T-helper 1 cell treated with Interleukin-12 subunit alpha and Interleukin-12 subunit beta and Interleukin-4 antibody, amounts not matched to agents 30 μg/mL and 1 μg/mL, for 36 hours (primary cell): ENCODE results near the gene SMG1.
A peak's percentile ranks its signal among the peaks of the same experiment; 100 is the strongest.

Source experiments
- H3K27ac Mint-ChIP-seq: one replicate; pipeline ENCODE4 v1.8.0; 2021; ENCODE audit warnings: mild to moderate bottlenecking, mixed read lengths
- H3K27me3 Mint-ChIP-seq: one replicate; pipeline ENCODE4 v1.8.0; 2021; ENCODE audit warnings: low read depth, mixed read lengths
- H3K36me3 Mint-ChIP-seq: one replicate; pipeline ENCODE4 v1.8.0; 2021; ENCODE audit warnings: low read depth, mixed read lengths
- H3K4me1 Mint-ChIP-seq: one replicate; pipeline ENCODE4 v1.8.0; 2021; ENCODE audit warnings: low read depth, mixed read lengths
- H3K4me3 Mint-ChIP-seq: one replicate; pipeline ENCODE4 v1.8.0; 2021; ENCODE audit warnings: mild to moderate bottlenecking, moderate library complexity, mixed read lengths
- H3K9me3 Mint-ChIP-seq: one replicate; pipeline ENCODE4 v1.8.0; 2021; ENCODE audit warnings: mixed read lengths

SMG1 gene

DNA sequence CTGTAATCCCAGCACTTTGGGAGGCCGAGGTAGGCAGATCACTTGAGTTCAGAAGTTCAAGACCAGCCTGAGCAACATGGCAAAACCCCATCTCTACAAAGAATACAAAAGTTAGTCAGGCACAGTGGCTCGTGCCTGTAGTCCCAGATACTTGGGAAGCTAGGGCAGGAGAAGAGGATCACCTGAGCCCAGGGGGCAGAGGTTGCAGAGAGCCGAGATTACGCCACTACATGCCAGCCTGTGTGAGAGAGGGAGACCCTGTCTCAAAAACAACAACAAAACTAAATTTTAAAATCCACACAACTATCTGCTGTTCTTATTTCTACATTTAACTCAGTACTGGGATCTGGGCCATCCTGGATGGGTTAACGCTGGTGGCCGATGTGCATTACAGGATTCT is 83.6 kb downstream of the SMG1 start:
- H3K4me1 Mint-ChIP-seq = peaks cover 6% of the 10 kb centered on the region
- peaks cover 62% of the 10 kb centered on the region for H3K36me3 Mint-ChIP-seq
- no peaks in the 10 kb centered on the region for H3K9me3 Mint-ChIP-seq
- H3K27ac Mint-ChIP-seq = no peak overlapping the region
- no peak overlapping the region for H3K4me3 Mint-ChIP-seq
- no peaks in the 10 kb centered on the region for H3K27me3 Mint-ChIP-seq

DNA sequence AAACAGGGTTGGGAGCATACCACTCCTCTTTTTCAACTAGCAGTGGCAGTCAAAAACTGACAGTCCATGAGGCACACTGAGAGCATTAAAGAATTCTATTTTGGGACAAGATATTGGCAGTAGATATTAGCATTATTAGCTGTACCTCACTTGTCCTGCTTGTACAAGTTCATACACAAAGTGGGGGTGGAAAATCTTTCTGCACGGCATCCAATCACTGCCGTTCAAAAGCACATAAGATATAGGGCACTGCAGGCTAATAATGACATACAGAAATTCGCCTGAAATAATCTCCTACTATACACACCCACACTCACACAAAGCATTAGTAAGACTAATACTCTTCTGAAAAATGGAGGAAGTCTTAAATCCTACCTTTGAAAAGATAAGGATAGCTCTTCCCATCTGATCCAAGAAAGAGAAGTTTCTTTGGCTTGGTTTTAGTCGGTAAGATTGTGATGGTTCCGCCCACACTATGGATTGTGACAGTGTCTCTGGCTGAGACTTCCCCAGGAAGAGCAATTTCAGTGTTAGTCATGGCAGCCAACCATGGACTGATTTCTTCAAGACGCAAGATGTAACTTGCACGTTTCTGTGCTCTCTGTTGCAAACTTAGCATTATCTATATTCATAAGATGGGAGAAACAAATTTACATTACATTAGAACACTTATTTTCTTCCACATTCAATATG is 84.2 kb downstream of the SMG1 start:
- H3K4me3 Mint-ChIP-seq = no peak overlapping the region
- H3K9me3 Mint-ChIP-seq = no peaks in the 10 kb centered on the region
- H3K27ac Mint-ChIP-seq = no peak overlapping the region
- H3K36me3 Mint-ChIP-seq = peaks cover 63% of the 10 kb centered on the region
- no peaks in the 10 kb centered on the region for H3K27me3 Mint-ChIP-seq
- peaks cover 6% of the 10 kb centered on the region for H3K4me1 Mint-ChIP-seq

DNA sequence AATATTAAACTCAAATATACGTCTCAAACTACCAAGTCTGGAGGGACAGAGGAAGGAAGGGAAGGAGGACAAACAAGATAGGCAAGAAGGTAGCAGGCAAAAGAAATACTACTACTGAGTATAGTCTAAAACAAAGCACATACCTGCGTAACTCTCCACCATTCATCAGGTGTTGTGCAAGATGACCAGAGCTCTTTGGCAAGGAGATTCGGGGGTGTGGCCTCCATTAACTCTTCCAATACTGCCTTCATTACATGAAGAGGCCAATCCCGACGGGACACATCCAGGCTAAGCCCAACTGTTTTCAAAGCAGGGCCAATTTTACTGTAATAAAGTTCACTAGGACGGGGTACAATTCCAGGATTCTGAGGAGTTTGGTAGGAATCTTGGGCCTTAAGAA is 86.7 kb downstream of the SMG1 start:
- Mint-ChIP-seq H3K27me3 (no peaks in the 10 kb centered on the region), H3K4me1 (peaks cover 8% of the 10 kb centered on the region), H3K36me3 (peaks cover 59% of the 10 kb centered on the region), H3K4me3 (no peak overlapping the region), H3K9me3 (no peaks in the 10 kb centered on the region), H3K27ac (no peak overlapping the region)

DNA sequence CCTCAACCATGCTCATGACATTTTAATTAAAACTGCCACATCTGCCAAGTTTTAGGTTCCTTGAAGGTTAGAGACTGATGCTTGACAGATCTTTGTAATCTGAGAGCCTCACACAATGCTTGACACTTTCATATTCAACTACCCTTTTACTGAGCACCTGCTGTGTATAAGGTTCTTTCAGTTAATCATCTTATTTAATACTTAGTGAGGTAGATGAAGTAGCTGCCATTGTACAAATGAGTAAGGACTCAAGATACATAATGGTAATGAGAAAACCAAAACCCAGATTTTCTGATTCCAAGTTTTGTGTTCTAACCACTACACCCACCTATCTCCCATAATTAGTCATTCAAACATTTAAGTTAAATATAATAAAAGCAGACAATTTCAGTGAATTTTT is 89.5 kb downstream of the SMG1 start:
- Mint-ChIP-seq H3K4me1 (peaks cover 3% of the 10 kb centered on the region), H3K27ac (peak overlapping the region; percentile 46), H3K27me3 (no peaks in the 10 kb centered on the region), H3K4me3 (no peak overlapping the region), H3K9me3 (no peaks in the 10 kb centered on the region), H3K36me3 (peaks cover 51% of the 10 kb centered on the region)

DNA sequence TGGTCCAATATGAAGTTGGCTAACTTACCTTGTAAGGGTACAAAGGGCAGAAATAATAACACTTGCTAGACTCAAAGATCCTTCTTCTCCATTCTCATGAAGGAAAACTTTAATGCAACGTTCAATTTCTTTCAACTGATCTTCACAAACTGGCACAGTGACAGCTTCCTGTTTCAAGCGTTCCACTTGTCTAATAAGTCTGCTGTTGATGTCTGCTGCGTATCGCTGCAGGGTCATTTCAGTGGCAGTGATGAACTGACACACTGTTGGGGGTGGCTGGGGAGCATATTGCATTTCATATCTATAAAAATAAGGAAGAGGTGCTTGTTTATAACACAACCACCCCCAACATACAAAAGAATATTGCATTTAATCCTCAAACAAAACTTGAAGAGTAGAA is 91.3 kb downstream of the SMG1 start:
- Mint-ChIP-seq H3K27me3 (no peaks in the 10 kb centered on the region), H3K9me3 (no peaks in the 10 kb centered on the region), H3K36me3 (peaks cover 54% of the 10 kb centered on the region)

DNA sequence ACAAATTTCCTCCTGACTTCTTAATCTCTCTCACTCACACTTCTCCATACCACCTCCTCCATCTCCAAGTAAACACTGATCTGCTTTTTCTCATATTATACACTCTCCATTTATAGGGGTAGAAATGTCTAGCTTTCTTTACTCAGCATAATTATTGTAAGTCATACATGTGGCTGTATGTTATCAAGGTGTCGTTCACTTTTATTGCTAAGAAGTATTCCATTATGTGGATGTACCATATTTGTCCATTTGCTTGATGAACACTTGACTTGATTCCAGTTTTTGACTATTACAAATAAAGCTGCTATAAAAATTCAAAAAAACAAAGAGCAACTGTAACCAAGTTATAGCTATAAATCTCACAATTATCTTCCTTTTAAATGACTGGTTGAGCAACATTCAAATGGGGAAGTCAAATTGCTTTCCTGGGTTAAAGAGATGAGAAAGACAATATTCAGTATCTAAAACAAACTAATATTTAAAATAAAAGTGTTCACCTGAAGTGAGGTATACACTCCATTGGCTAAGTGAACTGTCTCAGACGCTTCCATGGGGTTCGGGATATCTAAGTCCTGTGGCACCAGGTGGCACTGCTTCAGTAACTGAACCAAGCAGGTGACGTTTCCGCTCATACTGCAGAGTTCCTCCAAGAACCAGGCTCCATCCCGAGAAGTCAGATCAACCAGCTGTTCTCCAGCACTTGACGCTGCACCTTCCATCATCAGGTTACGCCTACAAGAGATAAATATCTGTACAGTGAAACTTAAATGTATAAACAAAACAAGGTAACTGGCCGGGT is 92.3 kb downstream of the SMG1 start:
- H3K9me3 Mint-ChIP-seq = no peaks in the 10 kb centered on the region
- H3K36me3 Mint-ChIP-seq = peaks cover 57% of the 10 kb centered on the region
- no peak overlapping the region for H3K27ac Mint-ChIP-seq
- H3K4me3 Mint-ChIP-seq = no peak overlapping the region
- no peaks in the 10 kb centered on the region for H3K27me3 Mint-ChIP-seq
- peaks cover 3% of the 10 kb centered on the region for H3K4me1 Mint-ChIP-seq

More for the DNA sequence above, 91.3 kb downstream of the SMG1 start:
- no peak overlapping the region for H3K4me3 Mint-ChIP-seq
- no peak overlapping the region for H3K27ac Mint-ChIP-seq
- peaks cover 3% of the 10 kb centered on the region for H3K4me1 Mint-ChIP-seq

DNA sequence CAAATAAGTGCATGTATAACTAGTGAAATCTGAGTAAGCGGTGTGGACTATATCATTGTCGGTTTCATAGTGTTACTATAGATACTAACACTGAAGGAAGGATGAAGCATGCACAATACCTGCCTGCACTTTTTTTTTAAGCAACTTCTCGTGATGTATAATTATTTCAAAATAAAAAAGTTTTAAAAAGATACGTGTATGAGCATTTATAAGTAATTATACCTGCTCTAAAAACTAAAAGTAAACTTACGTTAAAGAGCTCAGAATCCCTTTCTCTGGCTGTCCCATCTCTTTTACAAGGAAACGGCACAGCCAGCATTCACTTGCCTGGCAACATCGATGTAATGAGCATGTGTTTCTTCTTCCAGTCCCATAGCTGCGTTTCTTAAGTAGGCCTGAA is 93.6 kb downstream of the SMG1 start:
- Mint-ChIP-seq H3K4me3 (no peak overlapping the region), H3K9me3 (no peaks in the 10 kb centered on the region), H3K27me3 (no peaks in the 10 kb centered on the region), H3K36me3 (peaks cover 58% of the 10 kb centered on the region), H3K27ac (no peak overlapping the region), H3K4me1 (peaks cover 5% of the 10 kb centered on the region)

DNA sequence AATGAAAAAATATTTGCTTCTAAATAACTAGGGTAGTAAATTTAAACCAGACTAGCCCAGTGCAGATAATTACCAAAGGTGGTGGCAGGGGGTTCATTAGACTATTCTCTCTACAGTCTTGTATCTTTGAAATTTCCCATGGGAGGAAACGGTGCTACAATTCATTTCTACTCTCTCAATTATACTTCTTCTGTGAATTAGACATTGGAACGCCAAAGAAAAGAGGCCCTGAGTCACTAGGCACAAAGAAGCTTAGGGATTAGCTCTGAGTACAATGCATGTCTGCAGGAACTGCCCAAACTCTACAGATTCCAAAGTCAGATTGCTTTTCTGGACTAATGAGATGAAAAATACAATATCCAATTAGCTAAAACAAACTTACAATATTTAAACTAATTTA is 94.2 kb downstream of the SMG1 start:
- peaks cover 55% of the 10 kb centered on the region for H3K36me3 Mint-ChIP-seq
- H3K4me1 Mint-ChIP-seq = peaks cover 5% of the 10 kb centered on the region
- H3K9me3 Mint-ChIP-seq = no peaks in the 10 kb centered on the region
- H3K27ac Mint-ChIP-seq = no peak overlapping the region
- H3K4me3 Mint-ChIP-seq = no peak overlapping the region
- no peaks in the 10 kb centered on the region for H3K27me3 Mint-ChIP-seq

DNA sequence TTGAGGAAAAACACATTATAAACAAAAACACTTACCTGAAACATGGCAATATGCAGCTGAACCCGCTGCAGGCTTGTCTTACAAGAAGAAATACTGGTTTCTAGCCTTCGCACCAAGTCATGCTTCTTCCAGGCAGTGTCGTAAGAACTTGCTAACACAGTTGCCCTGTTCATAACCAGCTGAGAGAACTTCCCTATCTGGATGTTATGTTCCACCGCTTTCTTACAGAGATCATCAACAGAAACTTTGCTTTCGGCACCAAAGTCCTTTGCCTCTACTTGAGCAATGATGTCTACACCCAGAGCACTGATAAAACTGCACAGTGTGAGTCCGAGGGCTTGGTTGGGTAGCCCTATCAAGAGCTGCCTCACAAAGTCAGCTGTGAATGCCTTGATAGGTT is 97.0 kb downstream of the SMG1 start:
- peaks cover 42% of the 10 kb centered on the region for H3K36me3 Mint-ChIP-seq
- H3K4me3 Mint-ChIP-seq = no peak overlapping the region

DNA sequence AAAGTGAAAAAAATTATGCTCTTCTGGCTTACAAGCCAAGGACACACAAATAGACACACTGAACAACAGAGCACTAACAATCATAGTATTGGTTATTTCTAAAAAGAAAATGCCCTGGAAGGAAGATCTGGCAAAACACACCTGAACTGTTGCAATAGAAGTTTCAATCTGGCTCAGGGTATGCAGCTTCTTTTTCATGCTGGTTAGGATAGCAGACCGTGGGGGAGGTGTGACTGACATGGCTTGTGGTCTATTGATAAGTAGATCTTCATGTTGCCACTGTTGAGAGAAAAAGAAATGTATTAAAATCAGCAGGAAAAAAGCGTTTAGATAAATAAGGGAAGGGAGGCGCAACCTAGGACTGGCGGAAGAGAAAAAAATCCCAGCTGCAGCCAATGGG is 98.3 kb downstream of the SMG1 start:
- H3K4me1 Mint-ChIP-seq = peaks cover 3% of the 10 kb centered on the region
- no peaks in the 10 kb centered on the region for H3K27me3 Mint-ChIP-seq
- H3K36me3 Mint-ChIP-seq = peaks cover 35% of the 10 kb centered on the region
- H3K9me3 Mint-ChIP-seq = no peaks in the 10 kb centered on the region
- H3K4me3 Mint-ChIP-seq = no peak overlapping the region
- H3K27ac Mint-ChIP-seq = peak overlapping the region; percentile 47

More for the DNA sequence above, 97.0 kb downstream of the SMG1 start:
- no peak overlapping the region for H3K27ac Mint-ChIP-seq
- peaks cover 3% of the 10 kb centered on the region for H3K4me1 Mint-ChIP-seq
- no peaks in the 10 kb centered on the region for H3K27me3 Mint-ChIP-seq
- no peaks in the 10 kb centered on the region for H3K9me3 Mint-ChIP-seq

DNA sequence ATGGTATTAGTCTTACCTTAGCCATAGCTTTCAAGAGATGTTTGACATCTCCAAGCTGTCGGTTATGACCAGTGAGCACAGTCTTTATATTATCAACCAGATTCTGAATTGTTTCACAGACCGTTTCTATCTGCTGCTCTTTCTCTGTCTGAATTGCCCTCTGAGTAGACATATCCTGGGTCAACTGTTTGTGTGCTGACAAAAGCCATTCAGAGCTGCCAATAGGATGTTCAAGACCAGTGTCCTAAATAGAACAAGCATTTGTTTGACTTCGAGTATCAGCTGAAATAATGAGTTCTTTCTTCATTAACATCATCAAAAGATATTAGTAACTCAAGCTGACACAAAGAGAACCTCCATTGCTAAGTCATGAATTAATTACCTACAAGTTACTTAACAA is 109.9 kb downstream of the SMG1 start:
- Mint-ChIP-seq H3K27ac (no peak overlapping the region), H3K4me1 (peaks cover 9% of the 10 kb centered on the region), H3K4me3 (no peak overlapping the region), H3K9me3 (no peaks in the 10 kb centered on the region), H3K36me3 (peaks cover 39% of the 10 kb centered on the region), H3K27me3 (no peaks in the 10 kb centered on the region)

DNA sequence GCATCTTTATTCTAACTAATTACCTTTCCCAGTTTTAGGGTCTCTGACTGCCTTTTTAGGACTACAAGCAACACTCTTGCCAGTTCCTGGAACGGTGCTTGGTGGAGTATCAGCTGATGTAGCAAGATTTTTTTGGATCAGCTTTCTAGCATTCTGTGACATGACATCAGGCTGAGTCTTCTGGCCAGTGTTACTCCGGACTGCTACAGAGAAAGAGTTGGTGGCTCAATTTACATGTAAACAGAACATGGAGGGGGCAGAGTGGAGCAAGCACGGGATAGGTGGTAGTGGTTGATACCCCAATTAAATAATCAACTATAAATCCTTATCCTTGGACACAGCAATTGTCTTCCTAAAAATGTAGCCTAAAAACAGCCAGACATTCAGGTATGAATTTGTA is 114.3 kb downstream of the SMG1 start:
- no peak overlapping the region for H3K27ac Mint-ChIP-seq
- no peaks in the 10 kb centered on the region for H3K27me3 Mint-ChIP-seq
- H3K4me1 Mint-ChIP-seq = no peaks in the 10 kb centered on the region
- no peak overlapping the region for H3K4me3 Mint-ChIP-seq
- H3K9me3 Mint-ChIP-seq = no peaks in the 10 kb centered on the region
- H3K36me3 Mint-ChIP-seq = peaks cover 57% of the 10 kb centered on the region

DNA sequence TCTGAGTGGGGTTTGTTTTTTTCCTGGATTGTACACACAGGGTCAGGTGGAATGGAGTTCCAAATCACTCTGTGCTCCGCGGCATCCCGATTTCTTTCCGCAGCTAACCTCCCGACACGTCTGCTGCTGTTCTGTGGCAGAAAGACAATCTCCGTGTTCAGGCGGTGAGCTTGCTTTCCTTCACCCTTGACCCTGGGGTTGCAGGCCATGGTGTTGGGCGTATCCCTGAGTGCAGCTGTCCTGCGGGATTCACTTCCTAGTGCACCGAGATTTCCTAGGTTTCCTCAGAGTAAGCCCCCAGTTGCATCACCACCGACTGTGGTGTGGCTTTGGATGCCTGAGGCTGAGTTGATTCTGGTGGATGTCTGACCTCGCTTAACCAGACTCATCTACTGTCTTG is 117.0 kb downstream of the SMG1 start:
- H3K9me3 Mint-ChIP-seq = no peaks in the 10 kb centered on the region

DNA sequence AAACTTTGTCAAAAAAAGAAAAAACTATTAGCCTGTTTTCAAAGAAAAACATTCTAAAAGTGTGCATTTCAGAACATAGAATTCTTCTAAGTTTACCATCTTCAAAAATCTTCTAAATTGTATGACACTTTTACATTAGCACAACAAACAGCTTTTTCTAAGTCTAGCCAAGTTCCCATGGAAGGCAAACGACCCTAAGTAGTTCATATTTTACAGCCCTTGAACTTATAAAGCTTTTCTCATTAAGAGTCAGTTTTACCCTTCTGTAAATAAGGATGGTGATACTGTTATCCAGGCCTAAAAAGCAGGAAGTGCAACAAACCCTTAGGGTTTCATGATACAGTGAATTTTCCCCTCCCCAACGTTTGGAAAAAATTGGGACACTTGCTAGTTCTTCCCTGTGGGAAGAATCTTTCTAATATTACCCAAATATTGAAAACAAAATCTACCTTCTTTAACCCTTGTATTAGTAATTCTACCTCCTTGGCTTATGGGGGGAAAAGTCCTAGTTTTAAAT is 120.9 kb downstream of the SMG1 start:
- Mint-ChIP-seq H3K27me3 (no peaks in the 10 kb centered on the region), H3K4me3 (no peak overlapping the region), H3K9me3 (no peaks in the 10 kb centered on the region), H3K36me3 (peaks cover 48% of the 10 kb centered on the region), H3K27ac (peak overlapping the region; percentile 95), H3K4me1 (peaks cover 39% of the 10 kb centered on the region)

More for the DNA sequence above, 117.0 kb downstream of the SMG1 start:
- Mint-ChIP-seq H3K27me3 (no peaks in the 10 kb centered on the region), H3K27ac (no peak overlapping the region), H3K4me3 (no peak overlapping the region), H3K4me1 (peaks cover 20% of the 10 kb centered on the region), H3K36me3 (peaks cover 60% of the 10 kb centered on the region)

DNA sequence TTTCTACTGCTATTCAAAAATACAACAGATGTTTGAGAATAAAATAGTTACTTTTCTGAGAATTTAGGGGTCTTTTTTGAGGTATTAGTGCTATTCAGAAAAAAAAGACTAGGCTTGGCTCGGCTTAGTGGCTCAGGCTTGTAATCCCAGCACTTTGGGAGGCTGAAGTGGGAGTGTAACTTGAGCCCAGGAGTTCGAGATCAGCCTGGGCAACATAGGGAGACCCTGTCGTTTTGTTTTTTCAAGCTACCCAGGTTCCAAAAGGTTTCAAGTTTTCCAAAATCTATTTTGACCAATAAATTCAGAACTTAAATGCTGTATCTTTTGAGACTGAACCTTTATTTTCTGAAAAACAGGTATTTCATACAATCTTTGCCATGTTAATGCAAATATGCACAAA is 121.7 kb downstream of the SMG1 start:
- peak overlapping the region; percentile 95 for H3K27ac Mint-ChIP-seq
- H3K27me3 Mint-ChIP-seq = no peaks in the 10 kb centered on the region
- H3K4me1 Mint-ChIP-seq = peaks cover 47% of the 10 kb centered on the region
- no peak overlapping the region for H3K4me3 Mint-ChIP-seq
- no peaks in the 10 kb centered on the region for H3K9me3 Mint-ChIP-seq
- H3K36me3 Mint-ChIP-seq = peaks cover 44% of the 10 kb centered on the region
